Central memory CD8-positive, alpha-beta T cell (primary cell): Measurements from ENCODE around the gene BMP2.
A peak's percentile ranks its signal among the peaks of the same experiment; 100 is the strongest.

ENCODE experiments used
- ATAC-seq: fragments of 150-1000 bp; cut with Tn5 transposase; replicated peaks from 2 replicates; pipeline ENCODE4 v1.10.0; 2022; ENCODE audit warnings: mild to moderate bottlenecking, moderate FRiP score, moderate number of reproducible peaks; ENCODE audit not compliant: poor library complexity, severe bottlenecking; ENCODE audit errors: extremely low read depth
- DNase-seq, 2 donors: peaks; one replicate each; pipeline ENCODE4 v3.0.0; 2021; ENCODE audit warnings: low spot score in 2 of 2
- H3K27ac Mint-ChIP-seq: one replicate; pipeline ENCODE4 v1.8.0; 2022; ENCODE audit warnings: low read depth, mild to moderate bottlenecking, moderate library complexity, mixed read lengths
- H3K27me3 Mint-ChIP-seq: one replicate; pipeline ENCODE4 v1.8.0; 2022; ENCODE audit warnings: mixed read lengths
- H3K36me3 Mint-ChIP-seq: one replicate; pipeline ENCODE4 v1.8.0; 2022; ENCODE audit warnings: mild to moderate bottlenecking, moderate library complexity, mixed read lengths; ENCODE audit not compliant: insufficient read depth
- H3K4me1 Mint-ChIP-seq: one replicate; pipeline ENCODE4 v1.8.0; 2022; ENCODE audit warnings: mixed read lengths
- H3K4me3 Mint-ChIP-seq: one replicate; pipeline ENCODE4 v1.8.0; 2022; ENCODE audit warnings: mild to moderate bottlenecking, moderate library complexity, mixed read lengths
- H3K9me3 Mint-ChIP-seq: one replicate; pipeline ENCODE4 v1.8.0; 2022; ENCODE audit warnings: mixed read lengths

BMP2 gene

DNA sequence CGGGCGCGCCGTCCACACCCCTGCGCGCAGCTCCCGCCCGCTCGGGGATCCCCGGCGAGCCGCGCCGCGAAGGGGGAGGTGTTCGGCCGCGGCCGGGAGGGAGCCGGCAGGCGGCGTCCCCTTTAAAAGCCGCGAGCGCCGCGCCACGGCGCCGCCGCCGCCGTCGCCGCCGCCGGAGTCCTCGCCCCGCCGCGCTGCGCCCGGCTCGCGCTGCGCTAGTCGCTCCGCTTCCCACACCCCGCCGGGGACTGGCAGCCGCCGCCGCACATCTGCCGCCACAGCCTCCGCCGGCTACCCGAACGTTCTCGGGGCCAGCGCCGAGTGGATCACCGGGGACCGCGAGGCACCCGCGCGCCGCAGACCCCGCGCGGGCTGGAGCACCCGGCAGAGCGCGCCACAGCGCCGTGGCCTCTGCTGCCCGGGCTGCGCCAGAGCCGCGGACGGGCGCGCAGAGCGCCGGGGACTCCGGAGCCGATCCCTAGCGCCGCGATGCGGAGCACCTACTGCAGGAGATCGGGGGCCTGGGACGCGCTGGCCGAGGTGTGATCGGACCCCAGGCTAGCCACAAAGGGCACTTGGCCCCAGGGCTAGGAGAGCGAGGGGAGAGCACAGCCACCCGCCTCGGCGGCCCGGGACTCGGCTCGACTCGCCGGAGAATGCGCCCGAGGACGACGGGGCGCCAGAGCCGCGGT lies at the start of gene BMP2:
BMP2 (plus strand) TSS at position 151 of the 692 bp plus-strand sequence. CDS start 2,441 bp downstream, outside the sequence.
- Mint-ChIP-seq H3K27me3 (peaks cover 24% of the 10 kb centered on the region), H3K27ac (no peak within 1 kb of the TSS), H3K9me3 (no peaks in the 10 kb centered on the region), H3K4me3 (peak within 1 kb of the TSS; percentile 27), H3K4me1 (no peaks in the 10 kb centered on the region), H3K36me3 (peaks cover 2% of the 10 kb centered on the region)
- DNase-seq (no peak), ATAC-seq (no peak)

DNA sequence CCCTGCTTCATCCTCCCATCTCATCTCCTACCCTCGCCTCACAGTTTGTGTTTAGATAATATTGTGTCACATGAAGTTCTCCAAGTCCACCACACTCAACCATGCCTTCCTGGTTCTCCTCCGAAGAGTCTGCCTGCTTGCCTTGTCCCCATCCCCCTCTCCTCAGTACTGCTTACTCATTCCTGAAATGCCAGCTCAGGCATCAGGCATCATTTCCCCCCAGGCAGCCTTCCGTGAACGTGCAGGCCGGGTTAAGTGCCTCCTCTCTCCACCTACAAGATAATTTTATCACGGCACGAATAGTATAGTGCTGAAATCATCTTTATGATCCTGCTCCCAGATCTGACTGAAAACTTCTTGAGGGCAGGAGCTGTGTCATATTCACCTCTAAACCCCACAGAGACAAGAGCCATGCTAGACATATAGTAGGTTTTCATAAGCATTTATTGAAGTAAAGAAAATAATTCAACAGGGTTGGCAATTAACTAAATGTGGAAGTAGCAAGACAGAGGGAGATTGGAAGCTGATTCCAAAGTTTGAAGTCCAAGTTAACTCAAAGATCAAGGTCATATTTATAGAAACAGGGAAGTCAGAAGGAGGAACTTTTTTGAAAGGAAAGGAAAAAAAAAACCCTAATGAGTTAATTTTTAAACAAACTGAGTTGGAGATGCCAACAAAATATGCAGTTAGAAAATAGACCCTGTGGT lies 48.7 kb upstream of the BMP2 start:
- Mint-ChIP-seq H3K36me3 (no peaks in the 10 kb centered on the region), H3K27me3 (no peaks in the 10 kb centered on the region), H3K9me3 (peaks cover 14% of the 10 kb centered on the region), H3K4me1 (no peaks in the 10 kb centered on the region), H3K27ac (no peak overlapping the region), H3K4me3 (no peak overlapping the region)
- ATAC-seq = no peak
- no peak for DNase-seq

- Mint-ChIP-seq H3K36me3 (no peaks in the 10 kb centered on the region), H3K9me3 (peaks cover 14% of the 10 kb centered on the region), H3K27ac (no peak overlapping the region), H3K4me3 (no peak overlapping the region), H3K27me3 (no peaks in the 10 kb centered on the region), H3K4me1 (no peaks in the 10 kb centered on the region)
- ATAC-seq (no peak), DNase-seq (no peak)
Measured at GRCh38 chr20:6719369-6719721, 48.1 kb upstream of the BMP2 start.

DNA sequence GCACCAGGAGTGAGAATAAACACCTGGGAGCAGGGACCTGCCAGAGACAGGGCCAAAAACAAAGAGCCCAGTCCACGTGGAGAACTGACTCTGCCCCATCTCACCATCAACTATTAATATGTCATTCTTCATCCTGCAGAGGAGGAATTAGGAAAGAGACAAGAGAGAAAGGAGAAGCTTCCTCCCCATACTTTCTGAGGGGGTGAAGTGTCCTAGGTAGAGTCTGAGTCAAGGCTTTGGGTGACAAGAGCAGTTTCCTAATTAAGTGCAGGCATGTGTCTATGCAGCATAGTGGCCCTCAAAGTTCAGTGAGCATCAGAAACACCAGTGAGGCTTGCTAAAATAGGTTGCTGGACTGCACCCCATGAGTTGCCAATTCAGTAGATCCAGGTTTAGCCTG lies 40.7 kb upstream of the BMP2 start:
- Mint-ChIP-seq H3K9me3 (peaks cover 6% of the 10 kb centered on the region), H3K4me3 (no peak overlapping the region), H3K27me3 (no peaks in the 10 kb centered on the region), H3K27ac (no peak overlapping the region), H3K4me1 (no peaks in the 10 kb centered on the region), H3K36me3 (no peaks in the 10 kb centered on the region)
- ATAC-seq = no peak
- no peak for DNase-seq

GRCh38 chr20:6730672-6731328 lies 36.7 kb upstream of the BMP2 start:
- Mint-ChIP-seq H3K27ac (no peak overlapping the region), H3K4me3 (no peak overlapping the region), H3K36me3 (no peaks in the 10 kb centered on the region)

GRCh38 chr20:6732001-6732447 lies 35.5 kb upstream of the BMP2 start:
- Mint-ChIP-seq H3K9me3 (peaks cover 11% of the 10 kb centered on the region), H3K4me3 (no peak overlapping the region), H3K4me1 (no peaks in the 10 kb centered on the region), H3K27ac (no peak overlapping the region), H3K36me3 (no peaks in the 10 kb centered on the region), H3K27me3 (no peaks in the 10 kb centered on the region)
- DNase-seq = no peak
- no peak for ATAC-seq

More at GRCh38 chr20:6730672-6731328, 36.7 kb upstream of the BMP2 start:
- no peaks in the 10 kb centered on the region for H3K27me3 Mint-ChIP-seq
- H3K4me1 Mint-ChIP-seq = no peaks in the 10 kb centered on the region
- peaks cover 8% of the 10 kb centered on the region for H3K9me3 Mint-ChIP-seq
- no peak for ATAC-seq
- DNase-seq = no peak

DNA sequence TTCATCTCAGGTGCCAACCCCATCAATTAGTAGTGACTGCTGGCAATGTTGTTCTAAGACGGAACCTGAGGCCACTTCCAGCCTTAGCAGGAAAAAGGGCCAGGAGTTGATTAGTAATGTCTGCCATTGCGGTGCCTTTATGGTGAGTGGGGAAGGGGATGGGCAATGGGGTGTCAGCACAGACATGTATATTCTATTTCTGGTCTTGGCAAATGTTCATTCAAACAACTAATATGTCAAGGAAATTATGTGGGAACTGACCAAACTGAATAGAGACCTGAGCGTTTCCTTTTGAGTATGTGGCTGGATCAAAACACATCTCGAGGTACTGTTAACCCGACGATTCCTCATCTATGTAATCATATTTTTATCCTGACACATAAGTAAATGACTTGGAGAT lies 34.6 kb upstream of the BMP2 start:
- DNase-seq (no peak), ATAC-seq (no peak)
- H3K36me3 Mint-ChIP-seq = no peaks in the 10 kb centered on the region
- no peak overlapping the region for H3K4me3 Mint-ChIP-seq
- H3K4me1 Mint-ChIP-seq = no peaks in the 10 kb centered on the region
- no peak overlapping the region for H3K27ac Mint-ChIP-seq
- H3K9me3 Mint-ChIP-seq = peaks cover 12% of the 10 kb centered on the region
- H3K27me3 Mint-ChIP-seq = no peaks in the 10 kb centered on the region

GRCh38 chr20:6733965-6734364 lies 33.5 kb upstream of the BMP2 start:
- ATAC-seq = no peak
- Mint-ChIP-seq H3K4me3 (no peak overlapping the region), H3K36me3 (no peaks in the 10 kb centered on the region), H3K27me3 (no peaks in the 10 kb centered on the region), H3K4me1 (no peaks in the 10 kb centered on the region), H3K9me3 (peaks cover 18% of the 10 kb centered on the region), H3K27ac (no peak overlapping the region)
- no peak for DNase-seq

DNA sequence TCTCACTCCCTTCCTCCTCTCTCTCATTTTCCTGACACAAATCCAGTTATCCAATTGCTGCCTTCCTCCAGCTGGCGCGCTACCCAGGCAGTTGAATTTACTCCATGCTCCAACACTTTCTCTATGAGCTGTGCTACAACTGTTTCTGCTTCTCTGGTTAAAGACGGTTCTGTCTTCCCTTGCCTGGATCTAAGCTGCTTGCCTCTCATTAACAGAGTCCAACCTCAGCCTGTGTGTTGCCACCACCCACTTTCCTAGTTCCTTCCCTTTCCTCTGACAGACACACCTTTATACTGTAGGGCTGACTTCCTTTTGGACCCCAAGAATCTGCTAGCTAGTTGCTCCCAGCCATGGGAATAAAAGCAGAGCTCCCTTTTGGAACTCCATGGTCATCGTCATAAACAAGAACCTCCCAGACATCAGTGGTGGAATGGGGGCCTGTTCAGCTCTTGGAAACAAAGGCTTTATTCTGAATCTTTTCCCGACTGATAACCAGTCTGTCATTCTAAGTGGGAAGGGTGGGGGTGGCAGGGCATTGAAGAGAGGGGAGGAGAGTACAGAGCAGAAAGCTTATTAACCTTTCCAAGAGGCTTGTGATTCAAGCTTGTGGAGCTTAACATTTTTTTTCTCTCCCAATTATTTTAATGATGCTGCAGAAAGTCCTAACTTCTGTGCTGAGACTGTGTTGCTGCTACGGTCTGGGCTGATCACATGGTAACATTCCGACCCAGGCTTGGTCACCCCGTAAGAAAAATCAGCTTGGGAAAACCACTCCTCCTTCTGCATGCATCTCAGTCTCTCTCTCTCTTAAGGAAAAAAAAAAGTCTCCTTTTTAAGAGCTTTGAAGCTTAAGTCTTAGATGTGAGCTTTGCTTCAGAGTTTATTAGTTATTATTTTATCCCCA lies 31.3 kb upstream of the BMP2 start:
- no peak for ATAC-seq

GRCh38 chr20:6739406-6739805 lies 28.1 kb upstream of the BMP2 start:
- Mint-ChIP-seq H3K4me3 (no peak overlapping the region), H3K36me3 (peaks cover 3% of the 10 kb centered on the region), H3K27ac (no peak overlapping the region), H3K4me1 (no peaks in the 10 kb centered on the region), H3K9me3 (peaks cover 19% of the 10 kb centered on the region), H3K27me3 (no peaks in the 10 kb centered on the region)
- no peak for ATAC-seq
- no peak for DNase-seq

More for the DNA sequence above, 31.3 kb upstream of the BMP2 start:
- H3K4me1 Mint-ChIP-seq = no peaks in the 10 kb centered on the region
- H3K27me3 Mint-ChIP-seq = no peaks in the 10 kb centered on the region
- H3K9me3 Mint-ChIP-seq = peaks cover 19% of the 10 kb centered on the region
- H3K4me3 Mint-ChIP-seq = no peak overlapping the region
- H3K36me3 Mint-ChIP-seq = peaks cover 3% of the 10 kb centered on the region
- no peak for DNase-seq
- H3K27ac Mint-ChIP-seq = no peak overlapping the region

GRCh38 chr20:6740096-6740495 lies 27.4 kb upstream of the BMP2 start:
- Mint-ChIP-seq H3K4me3 (no peak overlapping the region), H3K9me3 (peaks cover 19% of the 10 kb centered on the region), H3K27me3 (no peaks in the 10 kb centered on the region), H3K27ac (no peak overlapping the region), H3K4me1 (no peaks in the 10 kb centered on the region), H3K36me3 (peaks cover 3% of the 10 kb centered on the region)
- DNase-seq = no peak
- no peak for ATAC-seq

DNA sequence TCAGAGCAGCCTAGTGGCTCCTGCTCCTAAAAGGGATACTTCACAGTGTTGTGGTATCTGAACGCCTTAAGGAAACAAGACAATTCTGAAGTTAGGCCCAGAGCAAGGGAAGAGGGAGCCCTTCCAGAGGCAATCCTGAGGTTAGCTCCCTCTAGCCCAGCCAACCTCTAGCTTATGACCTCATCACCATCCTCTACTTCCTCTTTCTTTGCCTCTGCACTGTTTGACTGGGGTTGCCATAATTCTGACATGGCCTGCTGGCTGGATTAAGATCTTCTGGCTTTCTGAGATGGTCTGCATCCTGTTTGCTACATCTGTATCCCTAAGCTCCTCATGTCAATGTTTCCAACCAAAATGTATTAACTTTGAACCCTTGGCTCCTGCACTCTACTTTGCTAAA lies 23.3 kb upstream of the BMP2 start:
- Mint-ChIP-seq H3K27me3 (no peaks in the 10 kb centered on the region), H3K4me1 (no peaks in the 10 kb centered on the region), H3K27ac (no peak overlapping the region), H3K36me3 (peaks cover 3% of the 10 kb centered on the region), H3K9me3 (peaks cover 7% of the 10 kb centered on the region), H3K4me3 (no peak overlapping the region)
- ATAC-seq = no peak
- no peak for DNase-seq
